Measurements from ENCODE around the gene CHST15. TPM values are rescaled to one million over a fixed set of nuclear protein-coding genes. Genes with fewer than 3 reads are reported as not detected.

Gene CHST15
- total and polyA plus RNA-seq, 2 of the 8 experiments (the other 6 are each of a cell fraction or from before 2014, with no cell fraction given) = 8.8 to 9.1 TPM

DNA sequence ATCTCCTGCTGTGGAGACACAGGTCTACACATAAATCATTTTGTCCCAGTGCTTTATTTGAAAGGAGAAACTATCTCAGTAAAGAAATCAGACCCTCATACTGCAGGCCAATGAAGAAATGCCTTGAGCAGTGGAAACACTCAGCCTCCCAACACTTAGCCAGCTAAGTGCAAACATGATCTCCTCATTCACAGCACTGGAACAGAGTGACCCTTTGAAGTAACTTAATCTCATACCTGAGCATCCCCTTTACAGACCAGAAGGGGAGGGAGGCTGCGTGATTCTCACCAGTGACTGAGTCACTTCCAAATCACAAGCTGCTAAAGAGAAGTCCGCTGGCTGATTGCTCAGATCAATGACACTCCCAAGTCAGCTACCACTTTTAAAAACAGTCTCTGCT lies 4.5 kb downstream of the CHST15 start:
- Histone ChIP-seq H3K4me2 (ENCODE audit: insufficient read depth in 1 of 2, low read depth in 2 of 2, low read length in 2 of 2) (no peak overlapping the region), H3K27ac (ENCODE audit: low read depth, low read length) (no peak overlapping the region), H3K4me3 (ENCODE audit: extremely low read depth in 1 of 4, insufficient read depth in 2 of 4, low read depth in 3 of 4, low read length in 4 of 4) (no peak overlapping the region), H2BK120ac (replicated peaks; ENCODE audit: low read depth, low read length) (no peak overlapping the region), H3K9ac (replicated peaks in 1 of 4; ENCODE audit: extremely low read depth in 1 of 4, low read depth in 3 of 4, low read length in 3 of 4) (no peak overlapping the region), H3K27me3 (replicated peaks in 1 of 4; ENCODE audit: control insufficient read depth in 3 of 4, extremely low read depth in 1 of 4, insufficient read depth in 3 of 4, low read length in 3 of 4) (peaks cover 4 to 38% (median 25%) of the 10 kb centered on the region in 4 experiments; a peak in 6 of 7 replicates), H4K5ac (ENCODE audit: insufficient read length, low read depth, low read length) (no peak overlapping the region), H3K9me3 (ENCODE audit: insufficient read depth in 2 of 2, low read depth in 1 of 2, low read length in 1 of 2) (no peaks in the 10 kb centered on the region), H3K79me1 (ENCODE audit: low read depth, low read length) (0 out of 2 replicates have a peak, but pooled peaks cover 2% of the 10 kb centered on the region), H2BK15ac (ENCODE audit: low read length) (no peak overlapping the region), H3K14ac (ENCODE audit: insufficient read length) (no peak overlapping the region), H4K8ac (ENCODE audit: extremely low read depth, insufficient read depth, low read length) (no peak overlapping the region; the same call in 1 of the 2 replicates), H3K4me1 (replicated peaks in 1 of 4; ENCODE audit: control insufficient read depth in 3 of 4, insufficient read depth in 4 of 4, low read length in 3 of 4) (peaks cover 0 to 3% (median 2%) of the 10 kb centered on the region in 4 experiments; a peak in 4 of 7 replicates), H4K20me1 (replicated peaks in 1 of 2; ENCODE audit: control insufficient read depth in 1 of 2, insufficient read depth in 2 of 2, low read length in 2 of 2) (peaks cover 3 to 13% of the 10 kb centered on the region in 2 experiments), H3K56ac (replicated peaks; ENCODE audit: insufficient read length, low read depth, low read length) (no peak overlapping the region), H4K91ac (replicated peaks; ENCODE audit: insufficient read length, low read length) (no peak overlapping the region), H3K18ac (ENCODE audit: extremely low read depth, low read length) (no peak overlapping the region), H3K4ac (replicated peaks; ENCODE audit: insufficient read length, low read depth, low read length) (no peak overlapping the region), H3K79me2 (ENCODE audit: control insufficient read depth in 1 of 2, insufficient read depth in 2 of 2, low read length in 2 of 2) (peaks cover 0 to 13% of the 10 kb centered on the region in 2 experiments; a peak in 1 of 4 replicates), H2AFZ (ENCODE audit: low read length) (no peak overlapping the region), H2BK12ac (ENCODE audit: low read depth, low read length) (no peak overlapping the region), H3K36me3 (ENCODE audit: control insufficient read depth in 2 of 4, insufficient read depth in 4 of 4, low read length in 3 of 4) (no peaks in the 10 kb centered on the region), H2BK20ac (ENCODE audit: low read length) (no peak overlapping the region), H3K23ac (ENCODE audit: insufficient read length) (no peak overlapping the region), H3K23me2 (ENCODE audit: low read depth, low read length) (peaks cover 17% of the 10 kb centered on the region; the same call in 1 of the 2 replicates), H2BK5ac (ENCODE audit: low read depth, low read length) (no peak overlapping the region), H2AK5ac (ENCODE audit: low read depth, low read length) (no peak overlapping the region)
- CTCF ChIA-PET (ENCODE audit: partially characterized antibody) = interaction anchor here (0.9 to 2.7 kb wide), 6 partner anchors 10 to 161 kb away, joined by 4 to 20 read pairs (median 4); no protein-coding TSS in a partner anchor
- WGBS, 2 experiments (ENCODE audit: extremely low coverage in 1 of 2, insufficient coverage in 1 of 2, insufficient read length in 1 of 2, insufficient replicate concordance in 2 of 2, low coverage in 1 of 2, low lambda C conversion rate in 2 of 2, missing lambda C conversion rate in 1 of 2) = 75% methylated on average over 2 of the region's 2 CpGs; no CpG with 5 or more reads in 1 of the 2 experiments
- POLR2A ChIA-PET (ENCODE audit: partially characterized antibody) = interaction anchor here (1.3 to 2.2 kb wide), 5 partner anchors 8 to 23 kb away, joined by 3 to 5 read pairs (median 5); no protein-coding TSS in a partner anchor
- DNase-seq (ENCODE audit: low read depth in 1 of 2, low spot score in 2 of 2) (no peak), FAIRE-seq (no peak)
- no peak for TF ChIP-seq ZNF274 (IDR thresholded peaks at IDR 0.05; ENCODE audit: borderline replicate concordance, extremely low read depth, low read length)
- TF ChIP-seq, protein P1, sequence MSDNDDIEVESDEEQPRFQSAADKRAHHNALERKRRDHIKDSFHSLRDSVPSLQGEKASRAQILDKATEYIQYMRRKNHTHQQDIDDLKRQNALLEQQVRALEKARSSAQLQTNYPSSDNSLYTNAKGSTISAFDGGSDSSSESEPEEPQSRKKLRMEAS (IDR thresholded peaks at IDR 0.05) = no peak
- no peak for TF ChIP-seq TEAD4 (IDR thresholded peaks at IDR 0.05; ENCODE audit: low read depth, low read length)
- TF ChIP-seq BRCA1 (IDR thresholded peaks at IDR 0.05; ENCODE audit: low read depth, low read length) = no peak
- no peak for TF ChIP-seq KDM1A (IDR thresholded peaks at IDR 0.05; ENCODE audit: borderline replicate concordance, low read length)
- TF ChIP-seq SIX5 (IDR thresholded peaks at IDR 0.05; ENCODE audit: low read depth, low read length) = no peak
- TF ChIP-seq FOSL1 (IDR thresholded peaks at IDR 0.05; ENCODE audit: insufficient read depth, low read depth, low read length) = no peak
- no peak for TF ChIP-seq CHD2 (IDR thresholded peaks at IDR 0.05; ENCODE audit: low read length)
- no peak for TF ChIP-seq CHD1 (IDR thresholded peaks at IDR 0.05; ENCODE audit: low read depth, low read length)
- TF ChIP-seq CTBP2 (IDR thresholded peaks at IDR 0.05; ENCODE audit: borderline replicate concordance, insufficient read depth, insufficient read length, low read length) = no peak
- TF ChIP-seq, protein P2, sequence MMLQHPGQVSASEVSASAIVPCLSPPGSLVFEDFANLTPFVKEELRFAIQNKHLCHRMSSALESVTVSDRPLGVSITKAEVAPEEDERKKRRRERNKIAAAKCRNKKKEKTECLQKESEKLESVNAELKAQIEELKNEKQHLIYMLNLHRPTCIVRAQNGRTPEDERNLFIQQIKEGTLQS (IDR thresholded peaks at IDR 0.05; ENCODE audit: insufficient read depth, low read depth, low read length) = no peak
- no peak for TF ChIP-seq SP1 (IDR thresholded peaks at IDR 0.05; ENCODE audit: low read depth, low read length)
- no peak for TF ChIP-seq HDAC6 (IDR thresholded peaks at IDR 0.05; ENCODE audit: low read depth, low read length)
- TF ChIP-seq CREB1 (IDR thresholded peaks at IDR 0.05) = no peak
